ENCODE data around the gene IDI1.
"Not testable (repeated sequence)": the region's sequence is repeated elsewhere in the genome, so short reads cannot be mapped to it uniquely, and the experiment has no call there.

Gene IDI1

DNA sequence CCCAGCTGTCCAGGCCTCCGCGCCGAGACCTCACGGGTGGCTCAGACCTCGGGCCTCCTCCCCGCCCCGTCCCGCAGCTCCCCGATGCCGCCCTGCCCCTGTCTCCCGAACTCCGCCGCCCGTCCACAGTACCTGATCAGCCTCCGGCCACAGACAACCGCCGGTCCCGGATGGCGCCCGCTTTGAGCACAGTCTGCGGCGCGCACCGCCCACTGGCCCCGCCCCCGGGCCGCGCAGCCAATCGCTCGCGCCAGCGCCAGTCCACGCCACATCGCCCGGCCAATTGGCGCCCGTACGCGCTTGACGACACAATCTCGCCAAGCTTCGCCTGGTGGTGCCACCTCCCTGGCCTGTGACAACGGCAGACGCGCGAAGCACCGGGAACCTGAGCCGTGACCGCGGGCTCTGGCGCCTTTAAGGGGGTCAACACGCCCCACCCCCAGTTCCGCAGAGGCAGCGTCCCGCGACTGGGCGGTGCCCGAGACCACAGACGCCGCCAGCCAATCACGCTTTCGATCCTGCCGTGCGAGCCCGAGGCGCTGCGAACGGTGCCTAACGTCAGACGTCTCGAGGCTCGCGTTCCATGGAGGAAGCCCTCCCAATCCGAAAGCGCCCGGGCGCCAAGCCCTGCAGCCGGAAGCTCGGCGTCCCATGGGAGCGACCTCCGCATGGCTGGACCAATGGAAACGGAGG is at the start of gene IDI1:
TSS of gene IDI1 (minus strand) at position 388 of the 693 bp plus-strand sequence. CDS start at position 272, 116 bp downstream.
- in situ Hi-C loops (cut with MboI; ENCODE audit: low sequenced_read_pairs): no loop called here

DNA sequence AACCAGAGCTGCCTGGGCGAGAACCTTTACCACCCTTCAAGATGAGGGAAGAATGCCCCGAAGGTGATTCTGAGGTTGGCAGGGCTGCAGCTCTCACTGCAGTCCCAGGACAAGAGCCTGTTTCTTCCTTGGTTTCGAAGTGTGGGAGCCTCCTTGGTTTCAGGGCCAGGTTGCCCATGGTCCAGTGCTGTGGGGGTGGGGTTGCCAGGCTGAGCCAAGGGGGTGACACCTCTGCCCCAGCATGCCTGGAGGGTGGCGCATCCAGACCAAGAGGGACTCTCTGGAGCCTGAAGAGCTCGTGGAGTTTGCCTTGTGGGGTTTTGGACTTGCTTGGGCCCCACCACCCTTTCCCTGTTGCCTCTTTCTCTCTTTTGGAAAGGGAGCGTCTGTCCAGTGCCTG is 48.5 kb upstream of the IDI1 start:
- in situ Hi-C loops (cut with MboI; ENCODE audit: low sequenced_read_pairs): no loop called here

DNA sequence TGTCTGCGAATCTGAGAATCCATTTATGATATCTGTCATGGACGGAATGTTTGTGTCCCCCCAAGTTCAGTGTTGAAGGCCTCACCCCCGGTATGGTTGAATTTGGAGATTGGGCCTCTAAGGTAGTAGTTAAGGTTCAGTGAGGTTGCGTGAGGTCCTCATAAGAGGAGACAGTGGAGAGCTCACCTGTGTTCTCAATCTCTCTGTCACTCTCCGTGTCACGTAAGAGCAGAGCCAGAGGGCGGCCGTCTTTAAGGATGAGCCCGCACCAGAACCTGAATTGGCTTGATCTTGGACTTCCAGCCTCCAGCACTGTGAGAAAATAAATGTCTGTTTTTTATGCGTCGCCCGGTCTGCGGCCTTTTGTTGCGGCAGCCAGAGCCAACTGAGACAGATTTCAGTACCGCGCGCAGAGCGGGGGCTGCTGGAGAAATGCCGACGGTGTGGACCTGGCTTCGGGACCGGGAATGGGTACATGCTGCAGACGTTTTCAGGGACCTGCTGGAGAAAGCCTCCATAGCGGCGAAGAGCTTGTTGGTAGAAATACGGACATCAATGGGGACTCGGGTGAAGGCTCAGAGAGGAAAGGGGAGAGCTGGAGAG is 47.5 kb upstream of the IDI1 start:
- in situ Hi-C loops (cut with MboI; ENCODE audit: low sequenced_read_pairs): no loop called here

DNA sequence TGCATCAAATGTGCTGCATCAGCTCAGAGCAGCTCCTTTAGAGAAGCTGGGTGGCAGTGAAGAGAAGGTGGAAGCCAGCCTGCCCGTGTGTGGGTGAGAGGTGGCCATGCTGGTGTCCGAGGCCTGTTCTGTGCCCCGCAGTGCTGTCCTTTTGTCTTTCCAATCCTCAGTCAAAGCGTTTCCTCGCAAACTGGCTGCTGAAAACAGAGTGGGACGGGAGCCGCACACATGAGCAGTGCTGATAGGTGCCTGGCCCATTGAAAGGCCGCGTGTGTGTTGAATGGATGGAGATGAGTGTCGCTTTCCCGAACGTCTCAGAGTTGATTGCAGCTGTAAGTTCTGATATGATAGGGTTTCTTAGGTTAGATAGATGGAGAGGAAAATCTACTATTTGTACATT is 46.6 kb upstream of the IDI1 start:
- in situ Hi-C loops (cut with MboI; ENCODE audit: low sequenced_read_pairs): no loop called here

DNA sequence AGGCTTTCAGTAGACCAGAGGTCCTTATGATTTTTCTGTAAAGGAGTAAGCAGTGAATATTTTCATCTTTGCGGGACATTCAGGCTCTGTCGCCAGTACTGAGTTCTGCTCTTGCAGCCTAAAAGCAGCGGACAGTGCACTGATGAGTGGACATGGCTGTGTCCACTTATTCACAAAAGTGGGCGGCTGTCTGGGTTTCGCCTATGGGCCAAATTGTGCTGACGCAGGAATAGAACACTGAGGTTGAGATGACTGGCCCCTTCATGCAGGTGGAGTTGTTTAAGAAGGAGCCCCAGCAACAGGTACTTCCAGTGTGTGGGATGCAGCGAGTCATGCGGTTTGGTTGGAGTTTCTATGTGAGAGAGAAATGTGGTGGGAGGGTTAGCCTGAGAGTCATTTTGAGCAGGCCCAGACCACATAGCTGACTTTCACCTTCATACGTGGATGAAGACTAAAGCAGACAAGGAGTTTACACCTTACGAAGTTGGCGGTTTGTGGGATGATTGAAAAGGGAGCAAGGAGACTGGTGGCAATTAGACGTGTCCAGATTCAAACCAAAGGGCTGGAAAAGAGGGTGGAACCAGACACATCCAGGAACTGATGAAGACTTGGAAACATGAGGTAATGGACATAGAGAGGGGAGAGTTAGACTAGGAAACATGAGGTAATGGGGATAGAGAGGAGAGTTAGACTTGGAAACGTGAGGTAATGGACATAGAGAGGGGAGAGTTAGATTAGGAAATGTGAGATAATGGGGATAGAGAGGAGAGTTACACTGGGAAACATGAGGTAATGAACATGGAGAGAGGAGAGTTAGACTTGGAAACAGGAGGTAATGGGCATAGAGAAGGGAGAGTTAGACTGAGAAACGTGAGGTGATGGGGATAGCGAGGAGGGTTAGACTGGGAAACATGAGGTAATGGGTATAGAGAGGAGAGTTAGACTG is 45.5 kb upstream of the IDI1 start:
- in situ Hi-C loops (cut with MboI; ENCODE audit: low sequenced_read_pairs): no loop called here

DNA sequence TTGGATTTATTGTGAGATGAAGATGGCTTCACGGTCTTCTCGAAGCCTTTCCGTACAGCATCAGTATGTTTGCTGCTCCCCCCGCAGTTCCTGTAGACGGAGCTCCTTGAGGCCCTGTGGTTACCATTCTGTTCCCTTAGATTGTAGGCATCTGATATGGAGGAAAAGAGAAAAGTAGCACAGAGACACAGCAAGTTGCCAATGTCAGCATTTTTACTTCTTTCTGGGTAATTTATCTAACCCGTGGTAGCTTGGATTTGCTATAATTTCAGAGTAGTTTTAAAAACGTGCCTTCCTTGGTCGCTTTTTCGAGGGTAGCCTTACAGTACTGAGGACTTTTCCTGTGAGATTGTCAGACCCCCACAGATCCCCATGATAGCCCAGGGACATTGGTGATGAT is 44.8 kb upstream of the IDI1 start:
- in situ Hi-C loops (cut with MboI; ENCODE audit: low sequenced_read_pairs): no loop called here

DNA sequence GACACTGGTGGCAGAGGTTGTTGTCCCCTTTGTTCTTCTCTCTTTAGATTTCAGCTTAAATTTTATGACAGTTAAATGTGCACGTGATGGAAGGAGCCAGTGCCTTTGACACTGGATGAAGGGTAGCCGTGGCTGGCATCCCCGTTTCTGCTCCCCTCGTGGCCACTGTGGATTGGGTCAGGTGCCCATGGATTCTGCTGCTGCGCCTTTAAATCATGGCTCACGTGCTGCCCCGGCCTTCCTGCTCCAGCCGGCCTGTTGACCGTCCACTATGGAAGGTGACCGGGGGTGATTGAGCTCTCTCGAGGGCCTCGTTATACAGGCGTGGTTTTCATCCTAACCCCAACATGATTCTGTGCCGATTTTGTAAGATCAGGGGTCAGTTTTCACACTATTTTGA is 41.8 kb upstream of the IDI1 start:
- in situ Hi-C loops (cut with MboI; ENCODE audit: low sequenced_read_pairs): no loop called here

DNA sequence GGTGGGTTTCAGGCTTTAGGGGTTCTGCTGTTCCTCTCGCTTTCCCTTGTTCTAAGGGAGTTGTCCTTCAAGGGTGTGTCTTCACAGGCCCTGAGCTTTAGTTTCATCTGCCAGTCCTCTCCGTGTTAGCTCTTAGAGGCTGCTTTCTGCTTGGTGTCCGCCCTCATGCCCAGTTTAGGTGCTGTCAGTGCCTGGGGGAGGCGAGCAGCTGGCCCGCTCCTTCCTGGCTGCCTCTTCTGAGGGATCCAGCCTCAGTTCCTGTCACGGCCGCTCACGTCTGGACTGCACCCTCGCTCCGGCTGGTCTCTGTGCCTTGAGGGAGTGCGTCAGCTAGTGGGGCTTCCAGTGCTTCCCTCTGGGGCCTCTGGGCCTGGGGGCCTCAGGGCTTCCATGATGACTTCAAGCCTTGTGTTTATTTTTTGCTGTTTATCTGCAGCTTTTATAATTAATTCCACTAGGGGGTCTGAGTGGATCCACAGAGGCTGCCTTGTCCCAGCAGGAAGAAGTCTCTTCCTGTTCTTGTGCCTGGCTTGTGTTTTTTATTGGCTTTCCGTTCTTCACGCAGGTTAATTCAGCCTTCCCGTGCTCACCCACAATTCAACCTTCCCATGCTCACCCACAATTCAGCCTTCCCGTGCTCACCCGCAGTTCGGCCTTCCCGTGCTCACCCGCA is 40.2 kb upstream of the IDI1 start:
- in situ Hi-C loops (cut with MboI; ENCODE audit: low sequenced_read_pairs): no loop called here

DNA sequence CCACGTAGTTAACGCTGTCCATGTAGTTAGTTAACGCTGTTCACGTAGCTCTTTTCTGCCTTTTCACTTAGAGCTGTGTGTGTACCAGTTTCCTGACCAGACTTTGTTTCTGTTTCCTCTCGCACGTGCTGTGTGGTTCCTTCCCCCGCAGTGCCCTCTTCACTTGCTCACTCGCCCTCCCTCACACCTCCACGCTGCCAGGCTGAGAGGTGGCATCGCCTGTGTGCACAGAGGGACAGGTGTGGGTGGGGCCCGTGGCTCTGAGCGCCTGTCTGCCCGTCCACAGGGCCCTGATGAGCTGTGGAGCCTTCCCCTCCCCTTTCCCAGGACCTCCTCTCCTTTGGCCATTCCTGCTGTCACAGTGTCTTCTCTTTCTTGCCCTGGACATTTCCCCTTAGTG is 37.9 kb upstream of the IDI1 start:
- in situ Hi-C loops (cut with MboI; ENCODE audit: low sequenced_read_pairs): no loop called here

DNA sequence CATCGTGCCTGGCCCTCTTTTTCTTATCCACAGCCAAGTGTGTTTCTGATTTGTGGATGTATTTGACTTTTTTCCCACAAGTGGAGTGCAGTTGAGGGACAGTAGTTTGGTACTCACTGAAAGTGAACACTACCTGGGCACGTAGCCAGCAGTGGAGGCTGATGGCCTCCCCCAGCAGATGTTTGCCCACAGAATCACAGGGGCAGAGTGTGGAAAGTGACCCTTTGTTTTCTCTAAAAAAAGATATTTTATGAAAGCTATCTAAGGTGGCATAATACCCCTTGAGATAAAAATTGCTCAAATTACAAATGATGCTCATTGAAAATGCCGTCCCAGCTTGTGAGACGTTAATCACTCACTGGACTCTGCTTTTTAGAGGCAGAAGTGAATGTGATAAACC is 36.3 kb upstream of the IDI1 start:
- in situ Hi-C loops (cut with MboI; ENCODE audit: low sequenced_read_pairs): no loop called here

DNA sequence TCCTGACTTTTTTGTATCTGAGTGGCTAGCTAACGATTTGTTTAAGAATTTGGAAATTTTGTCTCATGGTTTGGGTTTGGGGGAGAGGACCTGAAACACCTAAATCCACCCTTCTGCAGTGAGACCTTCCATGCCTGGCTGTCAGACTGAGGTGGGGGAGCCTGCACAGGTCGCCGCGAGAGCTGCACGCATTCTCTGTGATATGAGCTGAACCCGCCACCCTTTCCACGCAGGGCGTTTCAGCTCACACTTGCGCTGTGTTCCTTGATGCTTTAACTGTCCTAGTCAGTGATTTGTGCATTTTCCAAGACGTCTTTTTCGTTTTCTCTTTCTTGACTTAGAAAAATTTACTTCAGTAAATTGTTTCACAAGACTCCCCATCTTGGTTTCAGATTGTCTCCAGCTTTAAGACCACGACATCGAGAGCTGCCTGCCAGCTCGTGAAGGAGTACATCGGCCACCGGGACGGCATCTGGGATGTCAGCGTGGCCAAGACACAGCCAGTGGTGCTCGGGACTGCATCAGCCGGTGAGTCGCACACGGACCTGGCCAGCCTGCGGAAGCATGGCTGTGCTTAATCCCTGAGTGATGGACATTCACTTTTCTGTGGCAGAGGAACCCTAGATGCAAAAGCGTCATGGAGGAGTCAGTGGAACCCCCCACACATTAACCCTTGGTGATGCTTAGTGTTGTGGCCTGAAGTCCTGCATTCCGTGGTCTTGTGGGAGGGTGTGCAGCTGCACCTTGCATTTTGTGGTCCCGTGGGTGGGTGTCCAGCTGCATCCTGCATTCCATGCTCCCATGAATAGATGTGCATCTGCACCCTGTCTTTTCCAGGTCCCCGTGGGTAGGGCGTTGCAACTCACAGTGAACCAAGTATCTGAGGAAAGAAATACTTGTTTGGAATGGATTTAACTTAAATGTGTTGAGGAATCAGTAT is 35.4 kb upstream of the IDI1 start:
- in situ Hi-C loops (cut with MboI; ENCODE audit: low sequenced_read_pairs): no loop called here

DNA sequence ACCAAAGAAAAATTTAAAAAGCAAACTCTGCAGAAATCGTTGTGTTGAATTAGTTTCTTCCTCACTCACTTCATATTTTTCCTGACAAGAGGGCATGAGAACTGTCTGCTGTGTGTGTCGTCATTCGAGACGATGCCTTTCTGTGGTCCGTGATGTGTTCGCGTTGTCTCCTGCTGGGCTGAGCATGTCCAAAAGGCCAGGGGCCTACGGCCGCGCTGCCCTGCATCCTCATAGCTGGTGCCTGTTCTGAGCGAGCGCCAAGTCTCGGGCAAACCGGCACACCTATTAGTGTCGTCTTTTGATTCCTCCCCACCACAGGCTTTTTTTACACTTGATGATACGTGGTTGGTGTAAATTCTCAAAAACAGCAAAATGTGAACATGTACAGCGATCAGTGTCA is 34.7 kb upstream of the IDI1 start:
- in situ Hi-C loops (cut with MboI; ENCODE audit: low sequenced_read_pairs): no loop called here

DNA sequence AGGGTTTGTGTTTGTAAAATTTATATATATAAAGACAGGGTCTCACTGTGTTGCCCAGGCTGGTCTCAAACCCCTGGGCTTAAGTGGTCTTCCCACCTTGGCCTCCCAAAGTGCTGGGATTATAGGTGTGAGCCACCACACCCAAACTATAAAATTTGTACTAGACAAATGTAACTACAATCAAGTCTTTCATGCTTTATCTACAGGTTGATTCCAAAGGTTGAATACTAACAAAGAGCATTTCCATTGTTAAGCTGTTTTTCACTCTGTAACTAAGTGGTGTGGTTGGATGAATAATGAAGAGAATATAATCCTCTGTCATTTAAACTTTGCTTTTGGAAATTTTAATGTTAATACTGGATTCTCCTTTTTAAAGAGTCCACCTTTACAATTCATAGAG is 29.7 kb upstream of the IDI1 start:
- in situ Hi-C loops (cut with MboI; ENCODE audit: low sequenced_read_pairs): no loop called here

DNA sequence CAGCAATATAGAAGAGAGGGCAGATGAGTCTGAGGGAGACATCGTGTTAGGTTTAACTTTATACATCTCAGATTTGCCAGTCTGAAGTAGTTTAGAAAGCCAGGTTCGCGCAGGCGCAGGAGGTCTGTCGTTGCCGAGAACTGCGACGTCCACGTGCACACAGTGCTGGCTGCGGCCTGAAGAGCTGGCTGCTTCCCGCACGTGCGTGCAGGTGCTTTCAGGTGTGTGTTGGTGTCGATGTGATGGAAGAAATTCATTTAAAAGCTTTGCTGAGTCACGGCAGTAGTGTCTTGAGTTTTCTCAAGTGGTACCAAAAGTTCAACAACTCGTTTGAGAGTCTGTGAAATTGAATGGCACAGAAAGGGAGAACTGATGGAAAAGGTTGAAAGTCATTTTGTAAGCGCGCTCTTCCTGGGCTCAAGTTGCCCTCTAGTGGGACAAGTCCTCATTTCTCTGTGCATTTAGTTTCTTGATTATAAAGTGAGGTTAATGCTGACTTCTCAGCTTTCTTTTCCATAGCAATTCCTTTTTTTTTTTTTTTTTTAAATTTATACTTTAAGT is 25.9 kb upstream of the IDI1 start:
- in situ Hi-C loops (cut with MboI; ENCODE audit: low sequenced_read_pairs): no loop called here

DNA sequence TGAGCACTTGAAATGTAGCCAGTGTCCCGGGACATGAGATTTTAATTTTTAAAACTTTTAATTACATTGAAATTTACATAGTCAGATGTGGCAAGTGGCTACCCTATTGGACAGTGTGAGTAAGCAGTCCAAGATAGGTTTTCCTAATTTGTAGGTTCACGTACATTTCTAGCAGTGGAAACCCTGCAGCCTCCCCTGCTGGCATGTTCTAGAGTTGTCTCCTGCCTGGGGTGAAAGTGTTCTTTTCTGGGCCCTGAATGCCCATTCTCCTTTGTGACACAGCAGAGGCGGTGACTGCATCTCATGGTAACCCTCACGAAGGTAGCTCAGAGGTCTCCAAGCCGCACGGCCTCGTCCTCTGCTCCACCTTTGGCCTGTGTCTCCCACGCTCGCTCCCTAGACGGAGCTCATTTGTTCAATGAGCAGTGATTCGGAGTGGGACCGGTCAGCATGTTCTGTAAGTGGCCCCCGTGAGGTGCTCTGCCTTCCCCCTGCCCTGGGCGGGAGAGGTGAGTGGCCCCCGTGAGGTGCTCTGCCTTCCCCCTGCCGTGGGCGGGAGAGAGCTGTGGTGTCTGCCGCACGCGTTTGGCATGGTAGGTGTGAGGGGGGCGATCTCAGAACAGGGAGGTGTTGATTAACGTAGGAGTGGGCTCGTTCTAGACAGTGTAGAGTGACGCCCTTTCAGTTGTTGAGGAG is 25.3 kb upstream of the IDI1 start:
- in situ Hi-C loops (cut with MboI; ENCODE audit: low sequenced_read_pairs): no loop called here

DNA sequence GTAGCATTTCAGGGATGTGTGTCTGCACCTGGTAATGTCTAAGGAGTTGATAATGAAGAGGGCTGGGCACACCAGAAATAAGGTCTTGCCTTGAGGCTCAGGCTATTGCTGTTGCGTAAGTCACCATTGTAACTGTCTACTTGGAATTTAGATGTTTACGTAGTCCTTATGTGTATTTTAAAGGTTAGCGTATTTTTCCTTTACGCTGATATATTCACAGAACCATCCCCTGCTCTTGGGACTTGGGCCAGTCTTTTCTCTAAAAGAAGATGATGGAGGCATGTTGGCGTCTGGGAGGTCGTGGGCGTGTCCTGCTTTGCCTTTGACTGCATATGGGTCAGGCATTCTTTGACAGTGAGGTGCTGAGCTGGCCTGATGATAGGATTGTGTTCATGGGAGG is 22.0 kb upstream of the IDI1 start:
- in situ Hi-C loops (cut with MboI; ENCODE audit: low sequenced_read_pairs): no loop called here

DNA sequence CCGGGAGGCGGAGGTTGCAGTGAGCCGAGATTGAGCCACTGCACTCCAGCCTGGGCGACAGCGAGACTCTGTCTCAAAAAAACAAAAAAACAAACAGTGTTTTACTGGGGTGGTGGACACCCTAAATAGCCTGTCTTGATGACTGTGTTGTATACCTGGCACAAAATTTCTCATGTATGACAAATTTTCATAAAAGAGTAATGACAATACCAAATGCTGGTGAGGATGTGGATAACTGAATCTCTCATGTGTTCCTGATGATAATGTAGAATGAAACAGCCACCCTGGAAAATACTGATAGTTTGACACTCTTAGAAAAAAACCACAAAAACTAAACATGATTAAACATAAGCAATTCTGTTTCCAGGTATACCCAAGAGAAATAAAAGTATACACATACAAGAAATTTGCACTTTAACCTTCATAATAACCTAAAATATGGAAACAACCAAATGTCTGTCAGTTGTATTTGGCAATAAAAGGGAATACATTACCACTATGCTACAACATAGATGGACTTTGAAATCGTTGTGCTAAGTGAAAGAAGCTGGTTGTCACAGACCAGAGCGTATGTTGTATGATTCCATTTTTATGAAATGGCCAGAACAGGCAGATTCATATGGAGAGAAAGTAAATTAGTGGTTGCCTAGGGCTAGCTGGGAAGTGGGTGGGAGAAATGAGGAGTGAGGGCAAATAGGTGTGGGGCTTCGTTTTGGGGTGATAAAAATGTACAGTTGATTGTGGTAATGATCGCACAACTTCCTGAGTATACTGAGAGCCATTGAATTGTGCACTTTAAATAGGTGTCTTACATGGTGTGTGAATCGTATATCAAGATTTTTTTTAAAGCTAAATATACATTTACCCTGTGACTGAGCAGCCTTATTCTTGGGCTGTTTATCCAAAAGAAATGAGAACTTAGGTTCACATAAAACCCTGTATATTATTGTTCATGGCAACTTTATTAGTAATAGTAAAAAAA is 19.8 kb upstream of the IDI1 start:
- in situ Hi-C loops (cut with MboI; ENCODE audit: low sequenced_read_pairs): no loop called here

DNA sequence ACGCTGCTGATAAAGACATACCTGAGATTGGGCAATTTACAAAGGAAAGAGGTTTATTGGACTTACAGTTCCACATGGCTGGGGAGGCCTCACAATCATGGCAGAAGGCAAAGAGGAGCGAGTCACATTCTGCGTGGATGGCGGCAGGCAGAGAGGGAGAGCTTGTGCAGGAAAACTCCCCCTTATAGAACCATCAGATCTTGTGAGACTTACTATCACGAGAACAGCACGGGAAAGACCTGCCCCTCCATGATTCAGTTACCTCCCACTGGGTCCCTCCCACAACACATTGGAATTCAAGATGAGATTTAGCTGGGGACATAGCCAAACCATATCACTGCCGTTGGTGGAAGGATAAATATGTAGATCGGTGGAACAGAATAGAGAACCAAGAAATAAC is 17.8 kb upstream of the IDI1 start:
- in situ Hi-C loops (cut with MboI; ENCODE audit: low sequenced_read_pairs): not testable (repeated sequence)
